GM23248 (cell line): ENCODE measurements around the gene USP6.
"Not testable (repeated sequence)": the region's sequence is repeated elsewhere in the genome, so short reads cannot be mapped to it uniquely, and the experiment has no call there.

ENCODE experiments used
- EZH2 ChIP-seq: fragments of 200-600 bp; sonication (generic); IDR thresholded peaks from 2 replicates; pipeline ENCODE4 v1.6.1; 2018; ENCODE audit warnings: antibody characterized with exemption, mild to moderate bottlenecking; ENCODE audit not compliant: insufficient read depth, poor library complexity, severe bottlenecking
- EZH2phosphoT487 ChIP-seq: fragments of 200-600 bp; sonication (generic); IDR thresholded peaks from 2 replicates; pipeline ENCODE4 v1.6.1; 2018; ENCODE audit warnings: antibody characterized with exemption, moderate library complexity, mild to moderate bottlenecking, low read depth; ENCODE audit not compliant: insufficient read depth

DNA sequence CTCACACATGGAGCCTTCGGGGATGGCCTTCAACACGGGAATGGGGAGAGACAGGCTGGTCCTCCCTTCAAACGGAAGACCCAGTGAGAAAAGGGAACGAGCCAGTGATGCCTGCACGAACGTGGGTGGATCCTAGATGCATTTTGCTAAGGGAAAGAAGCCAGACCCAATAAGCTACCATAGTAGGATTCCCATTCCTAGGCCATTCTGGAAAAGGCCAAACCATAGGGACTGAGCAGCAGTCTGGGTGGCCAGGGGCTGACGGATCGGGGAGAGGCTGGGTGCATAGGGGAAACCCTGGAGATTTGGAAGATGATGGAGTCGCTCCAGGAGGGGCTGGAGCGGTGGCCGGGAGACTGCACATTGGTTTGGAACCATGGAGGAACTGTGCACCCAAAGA lies 18.7 kb downstream of the USP6 start:
- TF ChIP-seq EZH2, EZH2phosphoT487: not testable (repeated sequence)
